Smooth muscle cell of the coronary artery (primary cell): Measurements from ENCODE around the gene NUDT4B. TPM values are rescaled to one million over a fixed set of nuclear protein-coding genes. Genes with fewer than 3 reads are reported as not detected.

Experiments
- total RNA-seq: library from RNA; depleted of rRNA; stranded (reverse); fragments of >200 nt; gene quantifications from 2 replicates; pipeline ENCODE4 v1.2.3, GENCODE V29; 2014; ENCODE audit warnings: low replicate concordance

The NUDT4B gene
- total RNA-seq = 8.4 and 17.3 TPM in 2 replicates

GRCh38 chr1:148748563-148749334 lies at the start of gene NUDT4B:
Gene NUDT4B, plus strand, starts transcription at chr1:148748774. Its CDS starts 179 bp downstream, at chr1:148748953.

Other genes starting within 250 kb of the NUDT4B start
- gene NBPF14, start 152.8 kb upstream of the NUDT4B start, total RNA-seq = 20.9 and 24.8 TPM in 2 replicates
- gene PDE4DIP, start 95.7 kb downstream of the NUDT4B start, total RNA-seq = 37.1 and 162 TPM in 2 replicates